GM12872 (cell line): ENCODE results near the gene HS3ST2.

Experiments
- CTCF ChIP-seq: IDR thresholded peaks from 3 replicates; pipeline ENCODE4 v1.5.1; 2011; ENCODE audit warnings: low read depth, mild to moderate bottlenecking, low read length, moderate library complexity; ENCODE audit not compliant: insufficient read depth

HS3ST2 gene

DNA sequence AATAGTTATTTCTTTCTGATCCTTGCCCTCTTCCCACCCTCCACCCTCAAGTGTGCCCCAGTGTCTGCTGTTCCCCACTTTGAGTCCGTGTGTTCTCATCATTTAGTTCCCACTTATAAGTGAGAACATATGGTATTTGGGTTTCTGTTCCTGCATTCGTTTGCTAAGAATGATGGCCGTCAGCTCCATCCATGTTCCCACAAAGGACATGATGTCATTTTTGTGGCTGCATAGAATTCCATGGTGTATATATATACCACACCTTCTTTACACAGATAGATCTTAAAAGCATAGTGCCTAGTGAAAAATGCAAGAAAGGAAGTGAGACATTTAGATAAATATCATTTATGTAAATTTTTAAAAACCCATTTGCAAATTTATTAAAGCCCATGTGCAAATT is 33.1 kb downstream of the HS3ST2 start:
- no peak for TF ChIP-seq CTCF

- no peak for TF ChIP-seq CTCF
Measured at GRCh38 chr16:22847690-22848089, 33.7 kb downstream of the HS3ST2 start.

DNA sequence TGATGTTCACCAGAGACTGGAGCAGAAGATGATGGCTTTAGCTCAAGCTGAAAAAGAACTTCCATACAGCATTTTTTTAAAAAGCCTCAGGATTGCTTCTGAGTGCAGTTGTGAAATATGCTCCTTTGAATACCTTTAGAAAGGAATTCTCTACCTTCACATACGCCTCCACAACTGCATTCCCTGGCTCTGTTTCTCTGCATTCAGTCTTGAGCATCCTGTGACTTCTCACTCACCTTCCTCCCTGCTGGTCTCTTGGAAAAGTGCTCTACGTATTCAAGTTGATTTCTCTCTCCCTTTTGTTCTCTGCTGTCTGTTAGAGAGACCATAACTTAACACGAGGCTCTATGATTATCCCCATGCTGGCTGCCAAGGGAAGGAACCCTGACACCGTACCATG is 34.5 kb downstream of the HS3ST2 start:
- no peak for TF ChIP-seq CTCF

GRCh38 chr16:22849517-22849916 is 35.6 kb downstream of the HS3ST2 start:
- TF ChIP-seq CTCF, result no peak

- no peak for TF ChIP-seq CTCF
Measured at GRCh38 chr16:22855231-22855630, 41.3 kb downstream of the HS3ST2 start.

GRCh38 chr16:22857296-22858025 is 43.5 kb downstream of the HS3ST2 start:
- TF ChIP-seq CTCF, result no peak

- no peak for TF ChIP-seq CTCF
Measured at GRCh38 chr16:22859925-22860324, 46.0 kb downstream of the HS3ST2 start.
